ENCODE data around the gene PAMR1.

Gene PAMR1

DNA sequence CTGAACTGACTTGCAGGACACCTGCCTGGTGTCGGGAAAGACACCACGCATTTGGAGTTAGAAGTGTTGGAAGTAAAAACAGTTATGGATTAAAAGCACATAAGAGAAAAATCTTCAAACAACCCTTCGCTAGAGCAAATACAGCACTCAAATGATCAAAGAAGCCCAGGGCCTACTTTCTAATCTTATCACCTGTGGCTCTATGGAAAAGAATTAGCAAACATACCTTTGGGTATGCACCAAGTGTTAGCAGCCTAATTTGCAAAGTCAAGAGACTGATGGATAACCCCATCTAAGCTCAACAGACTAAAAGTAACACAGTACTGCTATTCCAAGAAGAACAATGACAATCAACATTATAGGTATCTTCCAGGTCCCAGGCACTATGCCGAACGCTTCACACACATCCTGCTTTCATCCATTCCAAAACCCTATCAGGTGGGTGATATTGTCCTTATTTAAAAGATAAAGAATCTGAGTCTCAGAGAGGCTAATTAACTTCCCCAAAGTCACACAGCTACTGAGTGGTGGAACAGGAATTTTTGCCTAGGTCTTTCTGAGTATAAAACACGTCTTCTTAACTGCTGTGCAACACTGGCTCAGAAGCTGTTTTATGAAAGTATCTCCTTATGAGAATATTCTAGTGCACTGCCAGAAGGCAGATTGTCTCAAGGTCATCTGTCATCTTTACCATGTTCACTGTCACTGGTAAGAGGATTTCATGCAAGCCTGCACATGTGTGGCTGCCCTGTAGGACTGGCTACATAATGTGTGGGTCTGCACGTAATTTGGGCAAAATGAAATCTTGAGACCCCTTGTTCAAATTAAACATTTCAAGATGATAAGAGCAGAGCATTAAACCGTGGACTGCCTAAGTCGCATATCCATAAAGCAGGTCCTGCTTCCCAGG lies 122.4 kb downstream of the PAMR1 start:
- Histone ChIP-seq H3K4me3 (ENCODE audit: low read depth, low read length) (no peak overlapping the region), H3K36me3 (ENCODE audit: control insufficient read depth, insufficient read depth, low read length) (no peaks in the 10 kb centered on the region), H3K27ac (ENCODE audit: low read depth, low read length) (no peak overlapping the region)

DNA sequence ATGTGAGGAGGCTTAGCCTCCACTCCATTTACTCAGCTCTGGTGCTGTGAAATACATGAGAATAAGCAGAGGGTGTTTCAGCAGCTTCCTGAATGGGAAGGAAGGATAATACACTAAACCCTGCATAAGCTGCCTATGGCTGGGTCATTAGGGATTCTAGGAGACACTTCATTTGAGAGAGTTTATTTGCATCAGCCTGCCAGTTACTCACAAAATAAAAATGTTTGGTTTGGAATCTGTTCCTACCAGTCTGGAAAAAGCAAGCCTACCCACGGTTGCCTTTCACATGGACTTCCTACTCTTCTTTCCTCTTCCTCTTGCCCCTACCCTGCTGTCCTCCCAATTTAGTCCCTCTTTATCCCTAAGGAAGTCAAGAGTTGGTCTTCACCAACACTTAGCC lies 126.5 kb downstream of the PAMR1 start:
- H3K36me3 ChIP-seq (ENCODE audit: control insufficient read depth, insufficient read depth, low read length), result no peaks in the 10 kb centered on the region

More for the DNA sequence above, 122.4 kb downstream of the PAMR1 start:
- H3K9me3 ChIP-seq (ENCODE audit: control insufficient read depth, insufficient read depth, low read depth, low read length), result no peaks in the 10 kb centered on the region; the same call in 1 of the 2 replicates
- H3K4me1 ChIP-seq (ENCODE audit: control insufficient read depth, insufficient read depth, low read length), result peaks cover 8% of the 10 kb centered on the region; the same call in 1 of the 2 replicates
- H3K9ac ChIP-seq (ENCODE audit: low read length), result no peak overlapping the region
- no peaks in the 10 kb centered on the region for H3K27me3 ChIP-seq (ENCODE audit: control insufficient read depth, insufficient read depth, low read length)

GRCh38 chr11:35394941-35395340 lies 130.5 kb downstream of the PAMR1 start:
- Histone ChIP-seq H3K4me1 (ENCODE audit: control insufficient read depth, insufficient read depth, low read length) (peaks cover 8% of the 10 kb centered on the region), H3K27ac (ENCODE audit: low read depth, low read length) (no peak overlapping the region)

More for the DNA sequence above, 126.5 kb downstream of the PAMR1 start:
- no peaks in the 10 kb centered on the region for H3K27me3 ChIP-seq (ENCODE audit: control insufficient read depth, insufficient read depth, low read length)
- no peak overlapping the region for H3K4me3 ChIP-seq (ENCODE audit: low read depth, low read length)
- H3K27ac ChIP-seq (ENCODE audit: low read depth, low read length), result no peak overlapping the region
- H3K4me1 ChIP-seq (ENCODE audit: control insufficient read depth, insufficient read depth, low read length), result no peaks in the 10 kb centered on the region
- H3K9ac ChIP-seq (ENCODE audit: low read length), result no peak overlapping the region
- no peaks in the 10 kb centered on the region; the same call in 1 of the 2 replicates for H3K9me3 ChIP-seq (ENCODE audit: control insufficient read depth, insufficient read depth, low read depth, low read length)

DNA sequence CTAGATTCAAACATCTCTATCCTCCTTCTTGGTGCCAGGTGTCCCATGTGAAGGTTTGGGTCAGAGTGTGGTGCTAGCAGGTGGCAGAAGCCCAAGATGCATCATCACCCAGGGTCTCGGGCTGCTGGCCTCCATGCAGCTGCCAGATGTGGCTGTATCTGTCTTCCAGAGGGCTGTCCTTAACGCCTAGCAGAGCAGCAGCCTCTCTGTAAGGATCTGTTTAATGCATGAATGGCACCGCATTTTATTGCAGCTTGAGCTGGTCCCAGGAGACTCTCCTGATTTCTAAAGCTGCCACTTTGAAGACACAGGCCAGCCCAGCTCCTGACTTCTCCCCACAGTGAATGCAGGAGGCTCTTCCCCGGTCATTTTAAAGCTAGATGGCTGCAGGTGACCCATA lies 132.3 kb downstream of the PAMR1 start:
- no peaks in the 10 kb centered on the region for H3K36me3 ChIP-seq (ENCODE audit: control insufficient read depth, insufficient read depth, low read length)
- H3K4me1 ChIP-seq (ENCODE audit: control insufficient read depth, insufficient read depth, low read length), result peaks cover 8% of the 10 kb centered on the region
- H3K27me3 ChIP-seq (ENCODE audit: control insufficient read depth, insufficient read depth, low read length), result no peaks in the 10 kb centered on the region
- H3K4me3 ChIP-seq (ENCODE audit: low read depth, low read length), result no peak overlapping the region
- no peak overlapping the region for H3K27ac ChIP-seq (ENCODE audit: low read depth, low read length)
- no peaks in the 10 kb centered on the region for H3K9me3 ChIP-seq (ENCODE audit: control insufficient read depth, insufficient read depth, low read depth, low read length)
- H3K9ac ChIP-seq (ENCODE audit: low read length), result no peak overlapping the region

More at GRCh38 chr11:35394941-35395340, 130.5 kb downstream of the PAMR1 start:
- Histone ChIP-seq H3K9ac (ENCODE audit: low read length) (no peak overlapping the region), H3K4me3 (ENCODE audit: low read depth, low read length) (no peak overlapping the region), H3K27me3 (ENCODE audit: control insufficient read depth, insufficient read depth, low read length) (no peaks in the 10 kb centered on the region), H3K9me3 (ENCODE audit: control insufficient read depth, insufficient read depth, low read depth, low read length) (no peaks in the 10 kb centered on the region; the same call in 1 of the 2 replicates), H3K36me3 (ENCODE audit: control insufficient read depth, insufficient read depth, low read length) (no peaks in the 10 kb centered on the region)

GRCh38 chr11:35391922-35392688 lies 133.3 kb downstream of the PAMR1 start:
- Histone ChIP-seq H3K4me3 (ENCODE audit: low read depth, low read length) (no peak overlapping the region), H3K4me1 (ENCODE audit: control insufficient read depth, insufficient read depth, low read length) (peaks cover 8% of the 10 kb centered on the region), H3K27me3 (ENCODE audit: control insufficient read depth, insufficient read depth, low read length) (no peaks in the 10 kb centered on the region), H3K27ac (ENCODE audit: low read depth, low read length) (no peak overlapping the region), H3K9me3 (ENCODE audit: control insufficient read depth, insufficient read depth, low read depth, low read length) (no peaks in the 10 kb centered on the region), H3K9ac (ENCODE audit: low read length) (no peak overlapping the region), H3K36me3 (ENCODE audit: control insufficient read depth, insufficient read depth, low read length) (no peaks in the 10 kb centered on the region)

GRCh38 chr11:35390737-35391682 lies 134.4 kb downstream of the PAMR1 start:
- Histone ChIP-seq H3K9me3 (ENCODE audit: control insufficient read depth, insufficient read depth, low read depth, low read length) (no peaks in the 10 kb centered on the region), H3K27ac (ENCODE audit: low read depth, low read length) (no peak overlapping the region), H3K9ac (ENCODE audit: low read length) (no peak overlapping the region), H3K4me1 (ENCODE audit: control insufficient read depth, insufficient read depth, low read length) (peaks cover 8% of the 10 kb centered on the region), H3K4me3 (ENCODE audit: low read depth, low read length) (no peak overlapping the region), H3K36me3 (ENCODE audit: control insufficient read depth, insufficient read depth, low read length) (no peaks in the 10 kb centered on the region), H3K27me3 (ENCODE audit: control insufficient read depth, insufficient read depth, low read length) (no peaks in the 10 kb centered on the region)

- H3K4me1 ChIP-seq (ENCODE audit: control insufficient read depth, insufficient read depth, low read length), result peaks cover 8% of the 10 kb centered on the region
- H3K36me3 ChIP-seq (ENCODE audit: control insufficient read depth, insufficient read depth, low read length), result no peaks in the 10 kb centered on the region
- H3K27ac ChIP-seq (ENCODE audit: low read depth, low read length), result no peak overlapping the region
- no peak overlapping the region for H3K4me3 ChIP-seq (ENCODE audit: low read depth, low read length)
- H3K9ac ChIP-seq (ENCODE audit: low read length), result no peak overlapping the region
- H3K9me3 ChIP-seq (ENCODE audit: control insufficient read depth, insufficient read depth, low read depth, low read length), result no peaks in the 10 kb centered on the region
- H3K27me3 ChIP-seq (ENCODE audit: control insufficient read depth, insufficient read depth, low read length), result no peaks in the 10 kb centered on the region
These were observed 135.4 kb downstream of the PAMR1 start for GRCh38 chr11:35389897-35390465.

GRCh38 chr11:35389112-35389511 lies 136.3 kb downstream of the PAMR1 start:
- no peaks in the 10 kb centered on the region for H3K36me3 ChIP-seq (ENCODE audit: control insufficient read depth, insufficient read depth, low read length)
- peaks cover 8% of the 10 kb centered on the region for H3K4me1 ChIP-seq (ENCODE audit: control insufficient read depth, insufficient read depth, low read length)
- no peaks in the 10 kb centered on the region for H3K27me3 ChIP-seq (ENCODE audit: control insufficient read depth, insufficient read depth, low read length)
- H3K9ac ChIP-seq (ENCODE audit: low read length), result no peak overlapping the region
- no peaks in the 10 kb centered on the region for H3K9me3 ChIP-seq (ENCODE audit: control insufficient read depth, insufficient read depth, low read depth, low read length)
- no peak overlapping the region for H3K27ac ChIP-seq (ENCODE audit: low read depth, low read length)
- no peak overlapping the region for H3K4me3 ChIP-seq (ENCODE audit: low read depth, low read length)

DNA sequence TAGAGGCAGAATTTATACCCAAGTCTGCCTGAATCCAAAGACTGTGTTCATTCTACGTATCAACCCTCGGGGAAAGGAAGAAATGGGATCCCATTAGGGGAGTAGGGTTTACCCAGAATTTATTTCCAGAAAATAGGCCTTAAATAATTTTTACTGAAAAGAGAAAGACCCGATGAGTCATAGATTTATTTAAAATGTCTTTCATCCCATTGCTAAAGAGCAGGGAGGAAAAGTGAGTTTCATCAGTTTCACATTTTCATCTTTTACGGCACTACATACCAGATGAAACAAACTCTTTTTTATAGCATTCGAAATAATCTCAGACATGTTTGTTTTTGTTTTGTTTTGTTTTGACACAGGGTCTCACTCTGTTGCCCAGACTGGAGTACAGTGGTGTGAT lies 137.4 kb downstream of the PAMR1 start:
- Histone ChIP-seq H3K4me1 (ENCODE audit: control insufficient read depth, insufficient read depth, low read length) (peaks cover 8% of the 10 kb centered on the region), H3K4me3 (ENCODE audit: low read depth, low read length) (no peak overlapping the region), H3K27ac (ENCODE audit: low read depth, low read length) (no peak overlapping the region), H3K36me3 (ENCODE audit: control insufficient read depth, insufficient read depth, low read length) (no peaks in the 10 kb centered on the region), H3K27me3 (ENCODE audit: control insufficient read depth, insufficient read depth, low read length) (no peaks in the 10 kb centered on the region), H3K9me3 (ENCODE audit: control insufficient read depth, insufficient read depth, low read depth, low read length) (no peaks in the 10 kb centered on the region), H3K9ac (ENCODE audit: low read length) (no peak overlapping the region)

All from HUES6 (cell line).